ENCODE data around the gene PTPRCAP. TPM values are rescaled to one million over a fixed set of nuclear protein-coding genes. Genes with fewer than 3 reads are reported as not detected.

The PTPRCAP gene
- polyA plus RNA-seq, 3 donors: 2.1 to 14.3 (median 2.8) TPM

GRCh38 chr11:67420646-67421429, 16.6 kb downstream of the PTPRCAP start:
- Histone ChIP-seq H3K4me3 (replicated peaks in 1 of 3; ENCODE audit: low read depth in 2 of 3, low read length in 3 of 3) (peak overlapping the region; percentile 7 to 76 (median 24)), H3K4me1 (ENCODE audit: control insufficient read depth in 1 of 2, insufficient read depth in 2 of 2, low read length in 2 of 2) (peaks cover 29 to 47% of the 10 kb centered on the region in 2 donors), H3K27me3 (ENCODE audit: control insufficient read depth in 2 of 2, insufficient read depth in 2 of 2, low read length in 2 of 2) (peaks cover 0 to 44% of the 10 kb centered on the region in 2 donors), H2AFZ (ENCODE audit: insufficient read depth, low read depth, low read length, poor library complexity, severe bottlenecking) (peak overlapping the region; percentile 86), H3K79me2 (ENCODE audit: insufficient read depth, low read length) (no peaks in the 10 kb centered on the region), H3K36me3 (replicated peaks in 1 of 2; ENCODE audit: control insufficient read depth in 1 of 2, insufficient read depth in 2 of 2, low read length in 2 of 2) (no peaks in the 10 kb centered on the region), H3K9me3 (replicated peaks in 1 of 2; ENCODE audit: control insufficient read depth in 1 of 2, insufficient read depth in 1 of 2, low read length in 2 of 2) (no peaks in the 10 kb centered on the region), H4K20me1 (ENCODE audit: insufficient read depth, low read length) (no peaks in the 10 kb centered on the region), H3K9ac (ENCODE audit: insufficient read depth, low read length, poor library complexity, severe bottlenecking) (peak overlapping the region; percentile 64), H3K4me2 (replicated peaks; ENCODE audit: extremely low read depth, low read length, poor library complexity, severe bottlenecking) (peak overlapping the region; percentile 89), H3K27ac (ENCODE audit: low read depth in 1 of 2, low read length in 2 of 2) (peak overlapping the region in 1 of 2 donors; percentile 41)
- DNase-seq: peak; percentile 82 to 85 (median 84)
- under 1% methylated on average over 89 of the region's 97 CpGs for WGBS (ENCODE audit: insufficient coverage)
- intact Hi-C loops (cut with micrococcal nuclease): loop anchor here in 1 of 2 donors (1.0 kb wide), 1 partner anchor 19 kb away; no protein-coding TSS in a partner anchor
- Mint-ChIP-seq H3K4me3 (peak overlapping the region; percentile 72 to 82), H3K4me1 (peaks cover 32% of the 10 kb centered on the region), H3K36me3 (peaks cover 4 to 8% of the 10 kb centered on the region in 2 donors), H3K27ac (peak overlapping the region in 1 of 7 donors; percentile 35), H3K27me3 (ENCODE audit: low read depth in 3 of 3) (peaks cover 28 to 46% (median 39%) of the 10 kb centered on the region in 3 donors), H3K9me3 (peaks cover 0 to 9% (median 2%) of the 10 kb centered on the region in 7 donors)
- TF ChIP-seq, protein P1, sequence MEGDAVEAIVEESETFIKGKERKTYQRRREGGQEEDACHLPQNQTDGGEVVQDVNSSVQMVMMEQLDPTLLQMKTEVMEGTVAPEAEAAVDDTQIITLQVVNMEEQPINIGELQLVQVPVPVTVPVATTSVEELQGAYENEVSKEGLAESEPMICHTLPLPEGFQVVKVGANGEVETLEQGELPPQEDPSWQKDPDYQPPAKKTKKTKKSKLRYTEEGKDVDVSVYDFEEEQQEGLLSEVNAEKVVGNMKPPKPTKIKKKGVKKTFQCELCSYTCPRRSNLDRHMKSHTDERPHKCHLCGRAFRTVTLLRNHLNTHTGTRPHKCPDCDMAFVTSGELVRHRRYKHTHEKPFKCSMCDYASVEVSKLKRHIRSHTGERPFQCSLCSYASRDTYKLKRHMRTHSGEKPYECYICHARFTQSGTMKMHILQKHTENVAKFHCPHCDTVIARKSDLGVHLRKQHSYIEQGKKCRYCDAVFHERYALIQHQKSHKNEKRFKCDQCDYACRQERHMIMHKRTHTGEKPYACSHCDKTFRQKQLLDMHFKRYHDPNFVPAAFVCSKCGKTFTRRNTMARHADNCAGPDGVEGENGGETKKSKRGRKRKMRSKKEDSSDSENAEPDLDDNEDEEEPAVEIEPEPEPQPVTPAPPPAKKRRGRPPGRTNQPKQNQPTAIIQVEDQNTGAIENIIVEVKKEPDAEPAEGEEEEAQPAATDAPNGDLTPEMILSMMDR (IDR thresholded peaks at IDR 0.05): no peak

DNA sequence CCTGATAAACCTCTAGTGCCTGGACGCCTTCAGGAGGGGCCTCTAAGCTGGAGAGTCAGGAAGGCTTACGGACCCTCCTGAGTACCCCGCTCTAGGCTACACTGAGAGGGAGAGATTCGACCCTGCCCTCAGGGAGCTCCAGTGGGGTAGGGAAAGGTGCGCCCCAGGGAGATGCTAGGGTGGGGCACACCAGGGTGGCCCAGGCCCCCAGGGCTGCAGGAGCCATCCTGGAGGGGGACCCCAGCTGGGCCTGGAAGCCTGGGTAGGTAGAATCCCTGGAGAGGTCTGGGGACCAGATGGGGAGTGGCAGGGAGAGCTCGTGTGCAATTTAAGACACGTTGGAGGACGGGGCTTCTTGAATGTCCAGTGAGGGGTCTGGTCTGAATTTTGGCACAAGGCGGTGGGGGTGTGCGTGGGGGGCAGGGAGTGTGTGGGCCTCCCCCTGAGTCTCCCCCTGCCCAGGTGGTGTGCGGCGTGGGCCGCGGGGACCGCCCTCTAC, 17.3 kb downstream of the PTPRCAP start:
- TF ChIP-seq, protein P1 (IDR thresholded peaks at IDR 0.05): no peak
- Mint-ChIP-seq H3K4me3 (peak overlapping the region; percentile 72 to 82), H3K9me3 (peaks cover 0 to 9% (median 2%) of the 10 kb centered on the region in 7 donors), H3K36me3 (peaks cover 4 to 8% of the 10 kb centered on the region in 2 donors), H3K4me1 (peaks cover 32% of the 10 kb centered on the region), H3K27me3 (ENCODE audit: low read depth in 3 of 3) (peaks cover 28 to 49% (median 41%) of the 10 kb centered on the region in 3 donors), H3K27ac (no peak overlapping the region)
- peaks cover 31 to 52% of the 10 kb centered on the region in 2 donors for H3K4me1 ChIP-seq (ENCODE audit: control insufficient read depth in 1 of 2, insufficient read depth in 2 of 2, low read length in 2 of 2)
- peak overlapping the region; percentile 86 for H2AFZ ChIP-seq (ENCODE audit: insufficient read depth, low read depth, low read length, poor library complexity, severe bottlenecking)
- H3K79me2 ChIP-seq (ENCODE audit: insufficient read depth, low read length): no peaks in the 10 kb centered on the region
- H3K9ac ChIP-seq (ENCODE audit: insufficient read depth, low read length, poor library complexity, severe bottlenecking): peak overlapping the region; percentile 64
- peak overlapping the region; percentile 0 to 76 (median 24) for H3K4me3 ChIP-seq (replicated peaks in 1 of 3; ENCODE audit: low read depth in 2 of 3, low read length in 3 of 3)
- H3K4me2 ChIP-seq (replicated peaks; ENCODE audit: extremely low read depth, low read length, poor library complexity, severe bottlenecking): peak overlapping the region; percentile 89
- H3K36me3 ChIP-seq (replicated peaks in 1 of 2; ENCODE audit: control insufficient read depth in 1 of 2, insufficient read depth in 2 of 2, low read length in 2 of 2): no peaks in the 10 kb centered on the region
- H3K9me3 ChIP-seq (replicated peaks in 1 of 2; ENCODE audit: control insufficient read depth in 1 of 2, insufficient read depth in 1 of 2, low read length in 2 of 2): no peaks in the 10 kb centered on the region
- no peak for DNase-seq
- intact Hi-C loops (cut with micrococcal nuclease): no loop called here
- no peaks in the 10 kb centered on the region for H4K20me1 ChIP-seq (ENCODE audit: insufficient read depth, low read length)
- H3K27me3 ChIP-seq (ENCODE audit: control insufficient read depth in 2 of 2, insufficient read depth in 2 of 2, low read length in 2 of 2): peaks cover 1 to 48% of the 10 kb centered on the region in 2 donors
- H3K27ac ChIP-seq (ENCODE audit: low read depth in 1 of 2, low read length in 2 of 2): no peak overlapping the region
- 45% methylated on average over 14 of the region's 15 CpGs for WGBS (ENCODE audit: insufficient coverage)
